Liver (tissue), 9 donors: Measurements from ENCODE around the gene USP49. TPM values are rescaled to one million over a fixed set of nuclear protein-coding genes. Genes with fewer than 3 reads are reported as not detected.

Source experiments
- DNase-seq: peaks from one replicate; pipeline ENCODE4 v3.0.0-alpha.2; 2017; ENCODE audit warnings: low spot score
- H3K27ac ChIP-seq, 2 donors: one replicate each; pipeline ENCODE4 v1.7.0; 2013; ENCODE audit warnings: inconsistent platforms in 2 of 2, low read length in 2 of 2, control low read depth in 1 of 2, low read depth in 1 of 2, mild to moderate bottlenecking in 1 of 2
- H3K27me3 ChIP-seq, 4 donors: one replicate each; pipeline versions ENCODE4 v1.6.1 to v1.7.0; 2013; ENCODE audit warnings: low read length in 3 of 4, inconsistent platforms in 1 of 4, mild to moderate bottlenecking in 1 of 4, moderate library complexity in 1 of 4; ENCODE audit not compliant: control insufficient read depth in 4 of 4, insufficient read depth in 4 of 4
- H3K36me3 ChIP-seq, 4 donors: one replicate each; pipeline versions ENCODE4 v1.6.1 to v1.7.0; 2013; ENCODE audit warnings: low read length in 3 of 4, mild to moderate bottlenecking in 3 of 4, low read depth in 1 of 4, moderate library complexity in 1 of 4; ENCODE audit not compliant: control insufficient read depth in 4 of 4, insufficient read depth in 3 of 4
- H3K4me1 ChIP-seq, 4 donors: one replicate each; pipeline versions ENCODE4 v1.6.1 to v1.7.0; 2013; ENCODE audit warnings: low read length in 3 of 4, mild to moderate bottlenecking in 3 of 4, moderate library complexity in 1 of 4; ENCODE audit not compliant: control insufficient read depth in 4 of 4, insufficient read depth in 4 of 4
- H3K4me3 ChIP-seq, 3 donors: one replicate each; pipeline versions ENCODE4 v1.6.1 to v1.7.0; 2013; ENCODE audit warnings: low read length in 3 of 3, control low read depth in 1 of 3, low read depth in 1 of 3, mild to moderate bottlenecking in 1 of 3
- H3K9ac ChIP-seq, 2 donors: one replicate each; pipeline ENCODE4 v1.7.0; 2013; ENCODE audit warnings: low read length in 2 of 2, mild to moderate bottlenecking in 2 of 2, moderate library complexity in 2 of 2, control low read depth in 1 of 2, low read depth in 1 of 2
- H3K9me3 ChIP-seq, 4 donors: one replicate each; pipeline versions ENCODE4 v1.6.1 to v1.7.0; 2013; ENCODE audit warnings: low read length in 3 of 4; ENCODE audit not compliant: control insufficient read depth in 4 of 4
- EGR1 ChIP-seq, 2 donors: IDR thresholded peaks; 2 replicates each; pipeline ENCODE4 v1.6.1; 2016 to 2018; ENCODE audit warnings: antibody characterized with exemption in 2 of 2, low read depth in 2 of 2
- FOXA1 ChIP-seq: IDR thresholded peaks from 2 replicates; pipeline ENCODE4 v1.6.1; 2016; ENCODE audit warnings: antibody characterized with exemption
- FOXA2 ChIP-seq: IDR thresholded peaks from 2 replicates; pipeline ENCODE4 v1.6.1; 2016; ENCODE audit warnings: antibody characterized with exemption
- HNF4A ChIP-seq, 2 donors: conservative IDR thresholded peaks; 2 replicates each; pipeline ENCODE4 v1.6.1; 2016; ENCODE audit warnings: antibody characterized with exemption in 2 of 2, mild to moderate bottlenecking in 2 of 2
- HNF4G ChIP-seq: IDR thresholded peaks from 2 replicates; pipeline ENCODE4 v1.6.1; 2016; ENCODE audit warnings: antibody characterized with exemption
- JUND ChIP-seq, 2 donors: IDR thresholded peaks; 2 replicates each; pipeline ENCODE4 v1.6.1; 2016; ENCODE audit warnings: antibody characterized with exemption in 2 of 2
- MAX ChIP-seq: IDR thresholded peaks from 2 replicates; pipeline ENCODE4 v1.6.1; 2016; ENCODE audit warnings: antibody characterized with exemption
- NR2F2 ChIP-seq: IDR thresholded peaks from 2 replicates; pipeline ENCODE4 v1.6.1; 2016; ENCODE audit warnings: antibody characterized with exemption
- RAD21 ChIP-seq, 2 donors: IDR thresholded peaks; 2 replicates each; pipeline ENCODE4 v1.6.1; 2016; ENCODE audit warnings: antibody characterized with exemption in 2 of 2, mild to moderate bottlenecking in 2 of 2
- REST ChIP-seq: IDR thresholded peaks from 2 replicates; pipeline ENCODE4 v1.6.1; 2016; ENCODE audit warnings: antibody characterized with exemption, mild to moderate bottlenecking
- RXRA ChIP-seq, 2 donors: IDR thresholded peaks; 2 replicates each; pipeline ENCODE4 v1.6.1; 2017 to 2018; ENCODE audit warnings: antibody characterized with exemption in 2 of 2, mild to moderate bottlenecking in 1 of 2
- SP1 ChIP-seq: IDR thresholded peaks from 2 replicates; pipeline ENCODE4 v1.6.1; 2018; ENCODE audit warnings: antibody characterized with exemption, mild to moderate bottlenecking
- TAF1 ChIP-seq: conservative IDR thresholded peaks from 2 replicates; pipeline ENCODE4 v1.6.1; 2016; ENCODE audit warnings: antibody characterized with exemption, mild to moderate bottlenecking
- YY1 ChIP-seq: IDR thresholded peaks from 2 replicates; pipeline ENCODE4 v1.6.1; 2016; ENCODE audit warnings: antibody characterized with exemption, mild to moderate bottlenecking
- ZBTB33 ChIP-seq: IDR thresholded peaks from 2 replicates; pipeline ENCODE4 v1.6.1; 2016; ENCODE audit warnings: antibody characterized with exemption
- WGBS: extraction: QIAGEN DNeasy Blood & Tissue Kit; methylation state at CpG from one replicate; pipeline ENCODE4 v1.1.7; 2013; 5-methylcytosine and 5-hydroxymethylcytosine counted together
- polyA plus RNA-seq, 2 donors: library from polyadenylated mRNA; stranded (reverse) in 1 of 2; unstranded in 1 of 2; fragments of 200-250 nt in 1 of 2; fragments of >200 nt in 1 of 2; fragmentation: Nextera tagmentation in 1 of 2; extraction: Ambion mirVana in 1 of 2; gene quantifications; one replicate each; pipeline versions ENCODE4 v1.2.1 to v1.2.3, GENCODE V29; 2013 to 2015
- total RNA-seq, 2 donors: library from RNA; depleted of rRNA; stranded (reverse); fragments of >200 nt; gene quantifications; one replicate each; pipeline ENCODE4 v1.2.3, GENCODE V29; 2014
- TF ChIP-seq, protein P1 (sequence below): fragments of 150-350 bp; IDR thresholded peaks from 2 replicates; pipeline ENCODE4 v1.5.1; 2017; ENCODE audit warnings: improper control_type of control experiment, low read depth, low read length; ENCODE audit not compliant: missing input control
- donor health status: healthy.
- donor health status: healthy.
- donor health status: healthy.
- donor health status: healthy.
- donor health status: healthy.

USP49 gene
- total and polyA plus RNA-seq, 4 donors = 0.33 to 3.4 (median 1.1) TPM

DNA sequence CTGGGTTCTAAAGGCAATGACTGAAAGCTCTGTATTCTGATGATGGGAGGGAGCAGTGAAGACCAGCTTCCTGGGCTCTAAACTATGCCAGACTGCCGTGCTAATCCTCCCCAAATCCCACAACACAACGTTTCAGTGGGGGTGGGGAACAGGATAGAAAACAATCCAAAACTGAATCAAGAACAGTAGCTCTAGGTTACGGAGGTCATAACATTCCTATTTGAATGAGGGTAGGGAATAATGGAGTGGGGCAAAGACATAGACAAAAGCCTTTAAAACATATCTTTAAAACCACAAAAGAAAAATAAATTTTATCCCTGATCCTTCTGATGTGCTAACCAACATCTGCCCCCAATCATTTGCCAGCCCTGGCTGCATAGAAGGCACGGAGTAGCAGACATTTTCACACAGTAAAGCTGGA, 7.8 kb downstream of the USP49 start:
- Histone ChIP-seq H3K9ac (no peak overlapping the region), H3K4me1 (no peaks in the 10 kb centered on the region), H3K4me3 (no peak overlapping the region), H3K9me3 (no peaks in the 10 kb centered on the region), H3K27ac (no peak overlapping the region), H3K27me3 (no peaks in the 10 kb centered on the region), H3K36me3 (no peaks in the 10 kb centered on the region)
- 75% methylated on average over 4 of the region's 4 CpGs for WGBS
- TF ChIP-seq MAX (no peak), FOXA1 (no peak), REST (no peak), EGR1 (IDR thresholded peaks at IDR 0.05; ENCODE audit: low read depth in 2 of 2) (no peak), NR2F2 (no peak), RAD21 (IDR thresholded peaks at IDR 0.05) (no peak), FOXA2 (no peak), RXRA (IDR thresholded peaks at IDR 0.05) (no peak), TAF1 (no peak), SP1 (no peak), HNF4A (conservative IDR thresholded peaks at IDR 0.05) (no peak), ZBTB33 (no peak), YY1 (no peak), HNF4G (no peak)
- no peak for DNase-seq

- DNase-seq = no peak
- TF ChIP-seq ZBTB33 (no peak), REST (no peak), RAD21 (IDR thresholded peaks at IDR 0.05) (no peak), HNF4A (conservative IDR thresholded peaks at IDR 0.05) (no peak), RXRA (IDR thresholded peaks at IDR 0.05) (no peak), FOXA2 (no peak), EGR1 (IDR thresholded peaks at IDR 0.05; ENCODE audit: low read depth in 2 of 2) (no peak), JUND (IDR thresholded peaks at IDR 0.05) (no peak)
- TF ChIP-seq, protein P1, sequence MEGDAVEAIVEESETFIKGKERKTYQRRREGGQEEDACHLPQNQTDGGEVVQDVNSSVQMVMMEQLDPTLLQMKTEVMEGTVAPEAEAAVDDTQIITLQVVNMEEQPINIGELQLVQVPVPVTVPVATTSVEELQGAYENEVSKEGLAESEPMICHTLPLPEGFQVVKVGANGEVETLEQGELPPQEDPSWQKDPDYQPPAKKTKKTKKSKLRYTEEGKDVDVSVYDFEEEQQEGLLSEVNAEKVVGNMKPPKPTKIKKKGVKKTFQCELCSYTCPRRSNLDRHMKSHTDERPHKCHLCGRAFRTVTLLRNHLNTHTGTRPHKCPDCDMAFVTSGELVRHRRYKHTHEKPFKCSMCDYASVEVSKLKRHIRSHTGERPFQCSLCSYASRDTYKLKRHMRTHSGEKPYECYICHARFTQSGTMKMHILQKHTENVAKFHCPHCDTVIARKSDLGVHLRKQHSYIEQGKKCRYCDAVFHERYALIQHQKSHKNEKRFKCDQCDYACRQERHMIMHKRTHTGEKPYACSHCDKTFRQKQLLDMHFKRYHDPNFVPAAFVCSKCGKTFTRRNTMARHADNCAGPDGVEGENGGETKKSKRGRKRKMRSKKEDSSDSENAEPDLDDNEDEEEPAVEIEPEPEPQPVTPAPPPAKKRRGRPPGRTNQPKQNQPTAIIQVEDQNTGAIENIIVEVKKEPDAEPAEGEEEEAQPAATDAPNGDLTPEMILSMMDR = no peak
- 94% methylated on average over 1 of the region's 1 CpG for WGBS
Measured at GRCh38 chr6:41885930-41886329, 9.2 kb downstream of the USP49 start.

More at GRCh38 chr6:41885930-41886329, 9.2 kb downstream of the USP49 start:
- Histone ChIP-seq H3K27ac (no peak overlapping the region), H3K9me3 (no peaks in the 10 kb centered on the region), H3K4me1 (no peaks in the 10 kb centered on the region), H3K9ac (no peak overlapping the region), H3K4me3 (no peak overlapping the region), H3K27me3 (no peaks in the 10 kb centered on the region), H3K36me3 (no peaks in the 10 kb centered on the region)
